GM18511 (cell line): ENCODE data around the gene NFX1.
"Not testable (repeated sequence)": the region's sequence is repeated elsewhere in the genome, so short reads cannot be mapped to it uniquely, and the experiment has no call there.

Experiments
- ATAC-seq: cut with Tn5 transposase; IDR thresholded peaks from one replicate; pipeline ENCODE4 v1.9.1; 2021; ENCODE audit warnings: mild to moderate bottlenecking, moderate library complexity; ENCODE audit not compliant: unreplicated experiment

NFX1 gene

DNA sequence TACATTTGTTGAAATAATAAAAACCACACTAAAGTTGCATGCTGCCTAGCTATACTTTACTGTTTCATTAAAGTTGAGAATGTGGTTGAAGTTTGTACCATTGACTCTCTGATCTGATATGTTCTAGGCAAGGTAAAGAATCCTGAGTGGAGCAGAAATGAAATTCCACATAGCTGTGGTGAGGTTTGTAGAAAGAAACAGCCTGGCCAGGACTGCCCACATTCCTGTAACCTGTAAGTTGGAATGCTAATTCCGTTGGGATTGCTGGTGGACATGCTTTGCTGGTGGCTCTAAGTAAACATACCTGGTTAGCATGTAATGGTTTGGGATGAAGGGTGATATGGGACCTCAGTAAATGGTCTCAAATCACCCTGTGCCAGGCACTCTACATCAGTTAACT lies 16.8 kb downstream of the NFX1 start:
- ATAC-seq, result no peak

DNA sequence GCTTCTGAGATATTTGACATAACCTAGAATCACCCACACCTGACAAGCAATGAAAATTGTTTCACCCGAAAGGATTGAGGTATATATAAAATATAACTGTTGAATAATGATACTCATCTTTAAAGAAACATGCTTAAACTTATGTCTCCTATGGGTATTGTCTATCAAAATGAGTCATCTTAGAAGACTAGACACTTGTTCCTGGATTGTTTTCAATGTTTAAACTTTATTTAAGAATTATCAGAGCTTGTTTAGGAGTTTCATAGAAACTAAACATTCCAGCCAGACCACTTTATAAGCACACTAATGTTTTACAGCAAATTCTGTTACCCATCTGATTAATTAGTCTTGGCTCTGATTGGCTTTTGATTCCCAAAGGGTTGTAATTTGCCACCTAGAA lies 19.6 kb downstream of the NFX1 start:
- ATAC-seq, result no peak

DNA sequence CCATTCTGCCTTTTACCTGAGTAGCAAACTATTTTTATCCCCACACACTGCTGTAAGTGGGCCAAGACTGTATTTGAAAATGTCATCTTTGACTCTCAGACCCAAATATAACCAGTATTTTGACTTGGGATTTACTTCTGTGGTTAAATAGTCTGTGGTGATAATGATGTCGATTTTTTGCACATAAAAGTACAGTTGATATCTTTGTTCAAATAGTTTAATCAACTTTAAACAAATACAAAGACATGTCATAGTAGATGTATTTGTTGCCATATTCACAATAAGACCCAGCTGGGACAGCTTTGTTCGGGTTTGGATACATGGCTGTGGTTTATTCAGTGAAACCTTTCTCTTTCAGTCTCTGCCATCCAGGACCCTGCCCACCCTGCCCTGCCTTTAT lies 20.4 kb downstream of the NFX1 start:
- ATAC-seq, result no peak

DNA sequence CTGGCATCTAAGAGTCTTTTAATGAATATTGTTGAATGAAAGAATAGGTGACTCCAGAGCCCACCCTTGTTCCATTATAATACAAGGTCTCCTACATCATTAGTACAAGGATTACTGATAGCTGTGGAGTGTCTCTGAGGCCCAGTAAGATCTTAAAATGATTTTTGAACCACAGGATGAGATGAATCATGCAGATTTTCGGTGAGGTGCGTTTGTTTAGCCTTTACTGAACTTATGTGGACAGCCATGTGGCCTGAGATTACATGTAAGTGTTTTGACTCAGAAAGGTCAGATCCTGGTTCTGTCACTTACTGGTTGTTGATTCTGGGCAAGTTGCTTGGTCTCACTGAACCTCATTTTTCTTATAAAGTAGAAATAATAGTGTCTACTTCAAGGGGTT lies 21.6 kb downstream of the NFX1 start:
- no peak for ATAC-seq

DNA sequence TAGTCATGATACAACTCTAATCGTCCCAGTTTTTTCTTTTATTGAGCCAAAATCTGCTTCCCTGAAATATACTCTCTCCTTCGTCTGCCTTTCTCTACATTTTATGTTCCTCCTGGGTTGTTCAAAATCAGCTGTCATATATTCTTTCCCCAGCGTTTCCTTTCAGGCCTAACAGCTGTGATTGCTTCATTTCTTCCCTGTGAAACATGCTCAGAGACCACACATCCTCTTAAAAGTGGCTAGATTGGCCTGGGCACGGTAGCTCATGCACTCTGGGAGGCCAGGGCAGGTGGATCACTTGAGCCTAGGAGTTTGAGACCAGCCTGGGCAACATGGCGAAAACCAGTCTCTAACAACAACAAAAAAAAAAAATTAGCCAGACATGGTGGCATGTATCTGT lies 25.1 kb downstream of the NFX1 start:
- ATAC-seq, result no peak

DNA sequence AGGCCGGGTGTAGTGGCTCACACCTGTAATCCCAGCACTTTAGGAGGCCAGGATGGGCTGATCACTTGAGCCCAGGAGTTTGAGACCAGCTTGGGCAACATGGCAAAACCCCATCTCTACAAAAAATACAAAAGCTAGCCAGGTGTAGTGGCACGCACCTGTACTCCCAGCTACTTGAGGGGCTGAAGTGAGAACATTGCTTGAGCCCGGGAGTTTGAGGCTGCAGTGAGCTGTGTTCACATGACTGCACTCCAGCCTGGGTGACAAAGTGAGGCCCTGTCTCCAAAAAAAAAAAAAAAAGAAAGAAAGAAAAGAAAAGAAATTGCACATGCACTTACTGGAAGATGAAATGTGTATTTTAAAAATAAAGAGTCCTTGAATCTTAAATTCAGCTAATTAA lies 26.8 kb downstream of the NFX1 start:
- ATAC-seq, result not testable (repeated sequence)

DNA sequence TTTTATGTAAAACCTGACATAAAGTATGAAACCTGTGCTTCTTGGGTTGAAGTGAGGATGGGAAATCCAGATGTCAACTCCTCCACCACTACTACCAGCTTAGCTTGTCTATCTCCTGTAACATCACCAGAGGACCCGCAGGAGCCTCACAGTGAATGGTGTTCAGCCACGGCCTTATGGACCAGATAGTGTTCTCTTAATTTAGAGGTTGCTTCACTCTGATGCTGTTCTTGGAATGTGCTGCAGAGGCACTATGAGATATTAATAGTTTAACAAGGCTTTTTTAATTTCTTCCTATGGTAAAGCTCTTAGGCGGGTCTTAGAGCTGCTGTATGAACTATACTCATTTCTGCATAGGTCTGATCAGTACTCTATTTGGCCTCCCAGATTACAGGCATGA lies 27.9 kb downstream of the NFX1 start:
- ATAC-seq, result no peak

DNA sequence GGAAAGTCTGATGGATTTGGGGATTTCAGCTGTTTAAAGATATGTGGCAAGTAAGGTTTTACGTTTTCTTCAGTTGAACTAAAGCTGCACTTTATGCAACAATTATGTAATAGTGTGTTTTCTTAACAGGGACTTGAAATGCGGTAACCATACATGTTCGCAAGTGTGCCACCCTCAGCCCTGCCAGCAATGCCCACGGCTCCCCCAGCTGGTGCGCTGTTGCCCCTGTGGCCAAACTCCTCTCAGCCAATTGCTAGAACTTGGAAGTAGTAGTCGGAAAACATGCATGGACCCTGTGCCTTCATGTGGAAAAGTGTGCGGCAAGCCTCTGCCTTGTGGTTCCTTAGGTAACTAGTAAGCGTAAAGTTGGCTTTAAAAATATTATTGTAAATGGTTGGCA lies 28.5 kb downstream of the NFX1 start:
- no peak for ATAC-seq

DNA sequence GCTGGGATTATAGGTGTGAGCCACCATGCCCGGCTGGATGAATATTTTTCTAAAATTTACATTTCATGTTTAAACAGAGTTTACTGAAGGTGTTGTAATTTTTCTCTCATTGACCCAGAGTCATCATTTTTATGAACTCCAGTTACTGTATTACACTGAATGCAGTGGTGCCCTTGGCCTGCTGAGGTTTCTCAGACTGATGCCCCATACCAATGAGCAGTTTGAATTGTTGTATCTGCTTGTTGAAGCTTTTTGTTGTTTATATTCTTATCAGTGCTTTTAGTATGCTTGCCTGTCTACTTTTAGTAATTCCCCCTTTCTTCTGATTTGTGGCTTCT lies 29.9 kb downstream of the NFX1 start:
- no peak for ATAC-seq

DNA sequence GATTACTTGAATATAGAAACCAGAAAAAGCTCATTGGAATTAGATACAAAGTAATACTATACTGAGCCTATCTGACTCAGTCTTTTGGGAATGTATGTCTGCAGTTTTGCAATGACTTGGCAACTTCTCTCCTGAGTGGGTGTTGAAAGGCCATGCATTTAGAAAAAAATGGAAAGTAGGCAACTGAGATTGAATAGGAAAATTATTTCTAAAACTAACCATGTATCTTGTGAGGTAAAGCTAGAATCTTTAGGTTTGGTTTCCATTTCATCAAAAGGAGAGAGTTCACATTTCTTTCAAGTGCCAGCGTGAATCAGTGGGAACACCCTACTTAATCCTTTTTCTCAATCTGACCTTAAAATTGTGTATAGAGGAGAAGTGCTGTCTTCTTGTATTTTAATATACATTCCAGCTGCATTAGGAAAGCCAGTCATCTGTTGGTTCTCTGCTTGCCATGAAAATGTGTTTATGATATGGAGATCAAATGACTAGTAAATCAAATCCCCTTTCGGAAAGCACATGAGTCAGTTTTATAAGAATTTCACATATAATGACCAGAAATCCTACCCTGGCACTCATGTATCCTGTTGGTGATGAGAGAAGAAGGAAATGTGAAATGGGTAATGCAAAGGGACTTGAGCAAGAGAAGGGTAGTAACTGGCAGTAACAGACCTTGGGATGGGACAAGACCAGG lies 30.4 kb downstream of the NFX1 start:
- ATAC-seq, result no peak

DNA sequence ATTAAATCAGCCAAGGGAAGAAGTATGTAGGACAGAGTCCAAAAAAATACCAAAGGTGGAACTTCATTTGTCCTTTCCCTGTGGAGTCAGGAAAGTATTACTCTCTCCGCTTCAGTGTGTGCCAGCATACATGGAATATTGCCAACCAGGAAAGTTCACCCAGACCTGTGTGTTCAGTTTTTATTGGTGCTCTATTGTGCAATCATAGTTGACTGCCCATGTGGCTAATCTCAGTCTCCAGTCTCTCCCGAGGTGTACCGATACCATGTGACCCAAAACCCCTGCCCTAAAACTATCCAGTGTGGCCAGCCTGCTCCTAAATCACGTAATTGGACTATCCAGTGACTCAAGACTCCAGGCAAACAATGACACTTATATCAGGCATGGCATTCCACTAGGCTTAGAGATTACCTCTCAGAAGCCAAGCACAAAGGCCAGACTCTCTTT lies 38.8 kb downstream of the NFX1 start:
- no peak for ATAC-seq

DNA sequence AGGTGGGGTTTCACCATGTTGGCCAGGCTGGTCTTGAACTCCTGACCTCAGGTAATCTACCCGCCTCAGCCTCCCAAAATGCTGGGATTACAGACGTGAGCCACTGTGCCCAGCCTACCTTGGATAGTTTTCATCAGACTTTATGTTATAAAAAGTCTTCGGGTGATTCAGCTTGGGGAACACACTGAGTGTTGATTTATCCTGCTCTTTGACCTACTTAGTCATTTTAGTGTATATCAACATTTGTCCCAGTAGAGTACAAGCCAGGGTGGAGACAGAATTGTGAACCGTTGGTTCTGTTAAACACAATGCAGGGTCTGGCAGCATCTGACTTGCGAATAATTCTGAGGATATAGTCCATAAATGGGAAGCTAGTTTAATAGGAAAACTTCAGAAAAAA lies 39.7 kb downstream of the NFX1 start:
- no peak for ATAC-seq

DNA sequence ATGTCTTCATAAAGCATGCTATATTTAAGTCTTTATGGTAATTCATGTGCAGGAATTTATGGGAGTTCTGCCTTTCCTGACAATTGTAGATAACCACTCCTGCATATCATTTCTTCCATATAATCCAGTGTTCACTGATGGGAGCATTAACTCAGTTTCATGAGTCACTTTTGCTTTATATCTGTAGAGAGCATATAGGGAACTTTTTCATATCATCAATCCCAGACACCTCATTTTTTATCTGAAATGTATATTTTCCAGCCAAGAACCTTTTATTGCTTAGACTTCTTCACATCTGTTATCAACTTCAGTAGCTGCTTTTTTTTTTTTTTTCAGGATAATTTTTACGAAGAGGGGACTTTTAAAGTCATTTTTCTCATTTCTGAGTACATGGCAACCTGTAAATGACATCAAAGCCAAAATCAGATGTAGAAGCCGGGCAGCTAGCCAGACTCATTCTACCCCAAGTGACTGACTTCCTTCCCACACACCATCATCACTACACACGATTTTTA lies 41.1 kb downstream of the NFX1 start:
- ATAC-seq, result no peak

DNA sequence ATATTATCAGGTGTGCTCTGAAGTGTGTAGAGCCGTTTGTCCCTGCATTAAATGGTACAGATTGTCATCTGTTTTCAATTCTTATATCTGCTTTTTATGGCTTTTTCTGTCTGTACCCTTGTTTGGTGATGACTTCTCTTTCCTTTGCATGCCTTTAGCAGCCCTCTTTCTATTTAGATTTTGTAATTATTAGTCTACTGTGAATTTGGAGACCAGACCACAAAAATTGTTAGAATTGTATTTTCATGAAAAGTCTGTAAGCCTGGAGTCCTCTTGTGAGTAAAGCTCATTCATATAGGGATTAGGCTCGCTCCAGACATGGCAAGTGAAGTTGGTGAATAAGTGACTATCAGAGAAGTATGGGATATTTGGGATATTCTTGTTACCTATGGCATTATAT lies 41.7 kb downstream of the NFX1 start:
- no peak for ATAC-seq

DNA sequence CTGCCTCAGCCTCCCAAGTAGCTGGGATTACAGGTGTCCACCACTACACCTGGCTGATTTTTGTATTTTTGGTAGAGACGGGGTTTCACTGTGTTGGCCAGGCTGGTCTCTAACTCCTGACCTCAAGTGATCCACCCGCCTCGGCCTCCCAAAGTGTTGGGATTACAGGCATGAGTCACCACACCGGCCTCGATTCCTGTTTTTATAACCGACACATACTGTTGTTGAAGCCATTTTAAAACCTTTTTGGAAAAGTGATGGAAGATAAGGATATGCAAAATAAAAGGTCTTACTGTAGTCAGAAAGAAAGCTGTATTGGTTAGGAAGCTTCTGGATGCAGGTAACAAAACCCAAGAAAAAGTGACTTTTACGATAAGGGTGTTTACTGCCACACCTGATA lies 42.6 kb downstream of the NFX1 start:
- not testable (repeated sequence) for ATAC-seq

DNA sequence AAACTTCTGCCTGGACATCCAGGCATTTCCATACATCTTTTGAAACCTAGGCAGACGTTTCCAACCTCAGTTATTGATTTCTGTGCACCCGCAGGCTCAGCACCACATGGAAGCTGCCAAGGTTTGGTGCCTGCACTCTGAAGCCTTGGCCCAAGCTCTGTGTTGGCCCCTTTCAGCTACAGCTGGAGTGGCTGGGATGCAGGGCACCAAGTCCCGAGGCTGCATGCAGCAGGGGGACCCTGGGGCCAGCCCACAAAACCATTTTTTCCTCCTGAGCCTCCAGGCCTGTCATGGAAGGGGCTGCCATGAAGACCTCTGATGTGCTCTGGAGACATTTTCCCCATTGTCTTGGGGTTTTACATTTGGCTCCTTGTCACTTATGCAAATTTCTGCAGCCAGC lies 49.9 kb downstream of the NFX1 start:
- ATAC-seq, result no peak

DNA sequence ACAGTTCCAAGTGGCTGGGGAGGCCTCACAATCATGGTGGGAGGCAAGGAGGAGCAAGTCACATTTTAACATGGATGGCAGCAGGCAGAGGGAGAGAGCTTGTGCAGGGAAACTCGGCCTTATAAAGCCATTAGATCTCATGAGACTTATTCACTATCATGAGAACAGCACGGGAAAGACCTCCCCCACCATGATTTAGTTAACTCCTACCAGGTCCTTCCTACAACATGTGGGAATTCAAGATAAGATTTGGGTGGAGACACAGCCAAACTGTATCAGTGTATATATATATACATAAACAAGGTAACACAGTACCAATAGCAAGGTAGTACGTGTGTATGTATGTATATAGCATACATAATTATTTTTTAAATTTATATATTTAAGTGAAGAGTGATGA lies 50.9 kb downstream of the NFX1 start:
- no peak for ATAC-seq

DNA sequence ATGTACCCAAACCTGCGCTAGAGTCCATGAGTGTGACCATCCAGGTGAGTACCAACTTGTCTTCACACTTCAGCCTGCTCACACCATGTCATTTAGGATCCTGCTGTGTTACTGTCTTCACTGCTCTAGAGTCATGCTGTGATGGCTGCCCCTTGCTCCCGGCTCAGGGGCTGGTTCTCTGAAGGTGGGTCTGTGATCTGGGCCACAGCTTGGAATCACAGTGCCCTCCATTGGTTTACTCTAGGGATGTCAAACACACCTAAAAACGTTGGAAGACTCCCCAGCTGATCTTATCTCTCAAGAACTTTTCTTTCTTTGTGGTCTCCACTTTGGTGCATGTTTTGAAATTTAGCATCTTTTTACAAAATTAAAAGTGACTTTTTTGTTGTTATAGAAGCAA lies 53.8 kb downstream of the NFX1 start:
- no peak for ATAC-seq

DNA sequence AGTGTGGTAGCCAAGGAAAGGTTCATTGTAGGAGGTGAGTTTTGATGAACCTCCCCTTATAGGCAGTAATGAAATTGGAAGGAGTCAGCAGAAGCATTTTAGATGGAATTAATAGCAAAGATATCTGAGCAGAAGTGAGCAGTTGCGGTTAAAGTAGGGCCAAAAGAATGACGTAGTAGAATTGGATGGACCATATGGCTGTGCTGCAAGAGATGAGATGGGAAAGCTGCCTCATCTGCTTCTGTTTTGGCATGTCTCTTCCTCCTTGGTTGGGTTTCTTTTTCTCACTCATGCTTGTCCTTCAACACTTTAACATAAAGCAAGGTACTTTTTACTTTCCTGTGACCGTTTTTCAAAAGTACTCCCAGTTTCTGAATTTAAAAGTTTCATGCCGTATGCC lies 56.2 kb downstream of the NFX1 start:
- no peak for ATAC-seq

DNA sequence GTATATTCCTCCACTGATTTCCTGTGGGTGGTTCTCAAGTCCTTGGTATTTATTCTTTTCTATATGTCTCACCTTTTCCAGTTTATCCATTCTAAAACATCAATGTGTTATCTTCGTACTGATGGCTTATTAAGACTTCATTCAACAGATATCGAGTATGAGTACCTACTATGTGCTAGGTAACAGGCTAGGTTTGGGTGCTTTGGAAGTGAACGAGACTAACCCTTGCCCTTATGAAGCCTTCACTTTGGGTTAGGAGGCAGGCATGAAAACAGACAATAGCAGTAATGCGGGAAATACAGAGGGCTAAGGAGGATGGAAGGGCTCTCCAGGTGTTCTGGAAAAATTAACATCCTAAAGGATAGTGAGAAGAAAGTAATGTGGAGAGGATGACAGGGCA lies 58.7 kb downstream of the NFX1 start:
- ATAC-seq, result no peak

DNA sequence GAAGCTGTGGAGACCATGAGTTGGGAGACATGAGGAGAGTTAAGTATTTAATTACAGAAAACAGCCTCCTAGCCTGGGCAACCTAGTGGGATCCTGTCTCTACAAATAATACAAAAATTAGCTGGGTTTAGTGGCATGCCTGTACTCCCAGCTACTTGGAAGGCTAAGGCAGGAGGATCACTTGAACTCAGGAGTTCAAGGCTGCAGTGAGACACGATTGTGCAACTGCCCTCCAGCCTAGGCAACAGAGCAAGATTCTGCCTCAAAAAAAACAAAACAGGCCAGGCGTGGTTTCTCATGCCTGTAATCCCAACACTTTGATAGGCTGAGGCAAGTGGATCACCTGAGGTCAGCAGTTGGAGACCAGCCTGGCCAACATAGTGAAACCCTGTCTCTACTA lies 59.4 kb downstream of the NFX1 start:
- no peak for ATAC-seq

DNA sequence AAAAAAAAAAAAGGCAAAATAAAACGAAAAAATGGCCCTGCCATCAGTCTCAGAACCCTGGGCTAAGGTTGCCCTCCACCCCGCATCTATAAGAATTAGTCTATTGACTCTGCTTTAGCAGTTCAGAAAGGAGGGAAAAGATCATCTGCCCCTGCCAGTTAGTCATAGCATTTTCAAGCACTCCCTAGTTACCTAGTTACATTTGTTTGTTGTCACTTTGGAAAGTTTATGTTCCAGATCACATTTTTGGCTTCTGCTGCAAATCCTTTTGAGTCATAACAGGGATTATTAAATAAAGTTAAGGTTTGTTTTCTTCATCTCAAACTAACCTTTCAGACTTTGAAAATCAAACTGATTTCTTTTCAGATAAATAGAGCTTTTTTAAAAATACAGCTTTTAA lies 60.0 kb downstream of the NFX1 start:
- no peak for ATAC-seq

DNA sequence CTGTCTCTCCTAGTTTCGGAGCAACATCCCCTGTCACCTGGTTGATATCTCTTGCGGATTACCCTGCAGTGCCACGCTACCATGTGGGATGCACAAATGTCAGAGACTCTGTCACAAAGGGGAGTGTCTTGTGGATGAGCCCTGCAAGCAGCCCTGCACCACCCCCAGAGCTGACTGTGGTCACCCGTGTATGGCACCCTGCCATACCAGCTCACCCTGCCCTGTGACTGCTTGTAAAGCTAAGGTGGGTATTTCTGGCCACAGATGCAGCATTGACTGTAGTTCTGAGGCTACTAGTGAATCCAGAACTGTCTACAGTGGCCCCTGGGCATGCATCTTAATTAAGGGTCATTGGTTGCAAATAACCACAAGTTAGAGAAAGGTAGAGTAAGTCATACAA lies 61.2 kb downstream of the NFX1 start:
- ATAC-seq, result no peak
